Measurements from ENCODE around the gene ATG9A.

The ATG9A gene

GRCh38 chr2:219216535-219216915, 12.9 kb downstream of the ATG9A start:
- no peak for DNase-seq
- Histone ChIP-seq H3K27ac (no peak overlapping the region), H3K4me3 (ENCODE audit: low read depth, low read length) (no peak overlapping the region), H3K27me3 (replicated peaks) (no peaks in the 10 kb centered on the region), H3K36me3 (replicated peaks) (peaks cover 15% of the 10 kb centered on the region)
- in situ Hi-C loops (cut with HindIII; ENCODE audit: low pct_ligation_motif_present, low sequenced_read_pairs) = no loop called here
- TF ChIP-seq CTCF (IDR thresholded peaks at IDR 0.05; ENCODE audit: low read depth, low read length, missing control alignments) = no peak

GRCh38 chr2:219215871-219216534, 13.4 kb downstream of the ATG9A start:
- H3K4me3 ChIP-seq (ENCODE audit: low read depth, low read length) = no peak overlapping the region
- H3K36me3 ChIP-seq (replicated peaks) = peaks cover 10% of the 10 kb centered on the region
- TF ChIP-seq CTCF (IDR thresholded peaks at IDR 0.05; ENCODE audit: low read depth, low read length, missing control alignments) = no peak
- in situ Hi-C loops (cut with HindIII; ENCODE audit: low pct_ligation_motif_present, low sequenced_read_pairs) = no loop called here
- DNase-seq = no peak
- H3K27me3 ChIP-seq (replicated peaks) = no peaks in the 10 kb centered on the region
- H3K27ac ChIP-seq = no peak overlapping the region

GRCh38 chr2:219214786-219215185, 14.7 kb downstream of the ATG9A start:
- H3K4me3 ChIP-seq (ENCODE audit: low read depth, low read length) = no peak overlapping the region
- peaks cover 2% of the 10 kb centered on the region for H3K36me3 ChIP-seq (replicated peaks)
- H3K27ac ChIP-seq = no peak overlapping the region
- no peak for TF ChIP-seq CTCF (IDR thresholded peaks at IDR 0.05; ENCODE audit: low read depth, low read length, missing control alignments)
- no peak for DNase-seq
- no peaks in the 10 kb centered on the region for H3K27me3 ChIP-seq (replicated peaks)
- in situ Hi-C loops (cut with HindIII; ENCODE audit: low pct_ligation_motif_present, low sequenced_read_pairs) = no loop called here

GRCh38 chr2:219214141-219214540, 15.3 kb downstream of the ATG9A start:
- no peak for TF ChIP-seq CTCF (IDR thresholded peaks at IDR 0.05; ENCODE audit: low read depth, low read length, missing control alignments)
- no peak overlapping the region for H3K4me3 ChIP-seq (ENCODE audit: low read depth, low read length)

GRCh38 chr2:219213486-219214071, 15.9 kb downstream of the ATG9A start:
- in situ Hi-C loops (cut with HindIII; ENCODE audit: low pct_ligation_motif_present, low sequenced_read_pairs) = no loop called here
- H3K27ac ChIP-seq = no peak overlapping the region
- H3K36me3 ChIP-seq (replicated peaks) = peaks cover 6% of the 10 kb centered on the region

More at GRCh38 chr2:219214141-219214540, 15.3 kb downstream of the ATG9A start:
- no peak overlapping the region for H3K27ac ChIP-seq
- no peaks in the 10 kb centered on the region for H3K27me3 ChIP-seq (replicated peaks)
- DNase-seq = no peak
- in situ Hi-C loops (cut with HindIII; ENCODE audit: low pct_ligation_motif_present, low sequenced_read_pairs) = no loop called here
- peaks cover 2% of the 10 kb centered on the region for H3K36me3 ChIP-seq (replicated peaks)

More at GRCh38 chr2:219213486-219214071, 15.9 kb downstream of the ATG9A start:
- no peak for TF ChIP-seq CTCF (IDR thresholded peaks at IDR 0.05; ENCODE audit: low read depth, low read length, missing control alignments)
- no peaks in the 10 kb centered on the region for H3K27me3 ChIP-seq (replicated peaks)
- H3K4me3 ChIP-seq (ENCODE audit: low read depth, low read length) = no peak overlapping the region
- no peak for DNase-seq
